Measurements from ENCODE around the gene IGBP1.

Gene IGBP1

DNA sequence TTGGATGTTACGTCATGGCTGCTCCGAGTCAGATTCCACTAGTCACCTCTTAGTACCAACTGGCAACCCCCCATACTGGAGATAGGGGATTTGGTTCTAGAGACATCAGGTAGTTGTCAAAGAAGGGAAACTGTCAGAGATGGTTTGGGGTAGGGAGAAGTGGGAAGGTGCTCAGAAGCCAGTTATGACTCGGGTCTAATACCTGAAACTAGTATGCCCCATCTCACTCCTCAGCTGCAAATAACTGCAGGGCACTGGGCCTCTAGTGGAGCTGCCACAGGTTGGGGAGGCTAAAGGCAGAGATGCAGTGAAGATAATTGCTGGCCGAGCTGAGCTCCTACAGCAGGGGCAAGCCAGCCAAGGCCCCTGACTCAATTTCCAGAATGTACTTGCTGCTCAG lies 41.0 kb upstream of the IGBP1 start:
- TF ChIP-seq TAF1 (IDR thresholded peaks at IDR 0.05; ENCODE audit: low read depth), result no peak
- TF ChIP-seq ZBTB7A (IDR thresholded peaks at IDR 0.05; ENCODE audit: low read depth), result no peak
- TF ChIP-seq TCF12 (IDR thresholded peaks at IDR 0.05; ENCODE audit: low read depth), result no peak
- TF ChIP-seq RAD21 (IDR thresholded peaks at IDR 0.05; ENCODE audit: low read depth), result no peak
- TF ChIP-seq, protein P1, sequence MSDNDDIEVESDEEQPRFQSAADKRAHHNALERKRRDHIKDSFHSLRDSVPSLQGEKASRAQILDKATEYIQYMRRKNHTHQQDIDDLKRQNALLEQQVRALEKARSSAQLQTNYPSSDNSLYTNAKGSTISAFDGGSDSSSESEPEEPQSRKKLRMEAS (IDR thresholded peaks at IDR 0.05), result no peak
- no peak for TF ChIP-seq FOXM1 (IDR thresholded peaks at IDR 0.05; ENCODE audit: borderline replicate concordance, low read depth)
- TF ChIP-seq TEAD4 (IDR thresholded peaks at IDR 0.05), result no peak
- no peak for TF ChIP-seq EGR1 (IDR thresholded peaks at IDR 0.05)
- TF ChIP-seq, protein P2, sequence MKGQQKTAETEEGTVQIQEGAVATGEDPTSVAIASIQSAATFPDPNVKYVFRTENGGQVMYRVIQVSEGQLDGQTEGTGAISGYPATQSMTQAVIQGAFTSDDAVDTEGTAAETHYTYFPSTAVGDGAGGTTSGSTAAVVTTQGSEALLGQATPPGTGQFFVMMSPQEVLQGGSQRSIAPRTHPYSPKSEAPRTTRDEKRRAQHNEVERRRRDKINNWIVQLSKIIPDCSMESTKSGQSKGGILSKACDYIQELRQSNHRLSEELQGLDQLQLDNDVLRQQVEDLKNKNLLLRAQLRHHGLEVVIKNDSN (IDR thresholded peaks at IDR 0.05), result no peak
- TF ChIP-seq EP300 (IDR thresholded peaks at IDR 0.05; ENCODE audit: borderline replicate concordance), result no peak
- no peak for TF ChIP-seq CREB1 (IDR thresholded peaks at IDR 0.05; ENCODE audit: low read depth)
- no peak for TF ChIP-seq NFIC (IDR thresholded peaks at IDR 0.05)

DNA sequence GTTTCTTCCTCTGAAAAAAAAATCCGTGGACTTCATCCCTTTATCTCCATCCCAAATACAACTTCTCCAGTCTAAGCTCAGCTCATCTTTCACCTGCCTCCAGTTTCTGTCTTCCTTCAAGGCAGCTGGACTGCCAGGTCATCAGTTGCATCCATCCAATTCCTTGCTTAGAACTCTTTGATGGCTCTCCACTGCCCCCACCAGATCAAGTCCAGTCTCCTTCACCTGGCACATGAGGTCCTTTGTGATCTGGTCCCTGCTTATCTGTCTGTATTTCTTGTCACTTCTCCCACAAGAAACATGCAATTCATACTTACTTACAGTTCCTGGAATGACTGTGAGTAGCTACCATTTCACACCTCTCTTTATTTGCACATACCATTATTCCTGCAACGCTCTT lies 37.2 kb upstream of the IGBP1 start:
- TF ChIP-seq ZBTB7A (IDR thresholded peaks at IDR 0.05; ENCODE audit: low read depth) (no peak), EGR1 (IDR thresholded peaks at IDR 0.05) (no peak), TAF1 (IDR thresholded peaks at IDR 0.05; ENCODE audit: low read depth) (no peak), FOXM1 (IDR thresholded peaks at IDR 0.05; ENCODE audit: borderline replicate concordance, low read depth) (no peak), RAD21 (IDR thresholded peaks at IDR 0.05; ENCODE audit: low read depth) (peak; percentile 31)
- TF ChIP-seq, protein P3, sequence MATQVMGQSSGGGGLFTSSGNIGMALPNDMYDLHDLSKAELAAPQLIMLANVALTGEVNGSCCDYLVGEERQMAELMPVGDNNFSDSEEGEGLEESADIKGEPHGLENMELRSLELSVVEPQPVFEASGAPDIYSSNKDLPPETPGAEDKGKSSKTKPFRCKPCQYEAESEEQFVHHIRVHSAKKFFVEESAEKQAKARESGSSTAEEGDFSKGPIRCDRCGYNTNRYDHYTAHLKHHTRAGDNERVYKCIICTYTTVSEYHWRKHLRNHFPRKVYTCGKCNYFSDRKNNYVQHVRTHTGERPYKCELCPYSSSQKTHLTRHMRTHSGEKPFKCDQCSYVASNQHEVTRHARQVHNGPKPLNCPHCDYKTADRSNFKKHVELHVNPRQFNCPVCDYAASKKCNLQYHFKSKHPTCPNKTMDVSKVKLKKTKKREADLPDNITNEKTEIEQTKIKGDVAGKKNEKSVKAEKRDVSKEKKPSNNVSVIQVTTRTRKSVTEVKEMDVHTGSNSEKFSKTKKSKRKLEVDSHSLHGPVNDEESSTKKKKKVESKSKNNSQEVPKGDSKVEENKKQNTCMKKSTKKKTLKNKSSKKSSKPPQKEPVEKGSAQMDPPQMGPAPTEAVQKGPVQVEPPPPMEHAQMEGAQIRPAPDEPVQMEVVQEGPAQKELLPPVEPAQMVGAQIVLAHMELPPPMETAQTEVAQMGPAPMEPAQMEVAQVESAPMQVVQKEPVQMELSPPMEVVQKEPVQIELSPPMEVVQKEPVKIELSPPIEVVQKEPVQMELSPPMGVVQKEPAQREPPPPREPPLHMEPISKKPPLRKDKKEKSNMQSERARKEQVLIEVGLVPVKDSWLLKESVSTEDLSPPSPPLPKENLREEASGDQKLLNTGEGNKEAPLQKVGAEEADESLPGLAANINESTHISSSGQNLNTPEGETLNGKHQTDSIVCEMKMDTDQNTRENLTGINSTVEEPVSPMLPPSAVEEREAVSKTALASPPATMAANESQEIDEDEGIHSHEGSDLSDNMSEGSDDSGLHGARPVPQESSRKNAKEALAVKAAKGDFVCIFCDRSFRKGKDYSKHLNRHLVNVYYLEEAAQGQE (IDR thresholded peaks at IDR 0.05; ENCODE audit: low read depth), result no peak

DNA sequence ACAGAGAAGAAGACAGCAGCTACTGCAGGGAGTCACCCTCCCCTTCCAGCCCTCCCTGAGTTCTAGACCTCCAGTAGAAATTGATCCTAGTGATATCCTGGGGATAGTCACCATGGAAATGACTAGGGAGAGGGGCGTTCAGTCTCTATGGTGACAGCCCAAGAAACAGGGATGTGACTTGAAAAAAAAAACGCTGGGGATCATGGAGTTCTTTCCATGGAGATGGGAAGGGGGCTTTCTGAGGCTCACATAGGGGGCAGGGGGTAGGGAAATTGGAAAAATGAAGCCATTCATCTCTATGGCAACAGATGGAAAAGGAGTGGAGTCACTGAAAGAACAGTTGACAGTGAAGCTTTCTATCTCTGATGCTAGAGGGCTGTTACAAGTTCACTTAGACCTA lies 28.0 kb upstream of the IGBP1 start:
- no peak for TF ChIP-seq EP300 (IDR thresholded peaks at IDR 0.05; ENCODE audit: borderline replicate concordance)
- TF ChIP-seq RAD21 (IDR thresholded peaks at IDR 0.05; ENCODE audit: low read depth), result no peak
- no peak for TF ChIP-seq TAF1 (IDR thresholded peaks at IDR 0.05; ENCODE audit: low read depth)

DNA sequence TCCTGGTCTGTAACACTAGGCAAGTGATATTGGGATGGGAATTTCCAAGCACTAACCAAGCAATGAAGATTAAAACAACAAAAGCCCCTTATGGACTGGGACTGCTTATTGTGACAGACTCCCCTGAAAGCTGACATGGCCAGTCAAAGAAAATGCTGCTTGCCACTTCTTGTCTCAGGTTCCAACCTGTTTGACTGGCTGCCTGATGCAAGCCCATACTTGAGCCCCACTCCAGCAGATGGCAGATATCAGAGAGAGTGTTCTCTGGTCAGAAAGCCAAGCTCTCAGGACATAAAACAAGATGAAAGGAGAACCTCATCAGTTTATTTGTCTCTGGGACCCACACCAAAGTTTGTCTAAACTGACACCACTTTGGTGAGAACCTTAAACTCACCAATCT lies 15.5 kb upstream of the IGBP1 start:
- TF ChIP-seq CREB1 (IDR thresholded peaks at IDR 0.05; ENCODE audit: low read depth) (no peak), CEBPB (IDR thresholded peaks at IDR 0.05) (no peak), YY1 (IDR thresholded peaks at IDR 0.05; ENCODE audit: low read depth) (no peak), TEAD4 (IDR thresholded peaks at IDR 0.05) (no peak), TCF12 (IDR thresholded peaks at IDR 0.05; ENCODE audit: low read depth) (no peak), FOXM1 (IDR thresholded peaks at IDR 0.05; ENCODE audit: borderline replicate concordance, low read depth) (no peak), NFIC (IDR thresholded peaks at IDR 0.05) (no peak), TAF1 (IDR thresholded peaks at IDR 0.05; ENCODE audit: low read depth) (no peak), EGR1 (IDR thresholded peaks at IDR 0.05) (no peak), RAD21 (IDR thresholded peaks at IDR 0.05; ENCODE audit: low read depth) (no peak), EP300 (IDR thresholded peaks at IDR 0.05; ENCODE audit: borderline replicate concordance) (no peak), ZBTB7A (IDR thresholded peaks at IDR 0.05; ENCODE audit: low read depth) (no peak)
- TF ChIP-seq, protein P1 (IDR thresholded peaks at IDR 0.05), result no peak
- TF ChIP-seq, protein P3 (IDR thresholded peaks at IDR 0.05; ENCODE audit: low read depth), result no peak
- TF ChIP-seq, protein P2 (IDR thresholded peaks at IDR 0.05), result no peak

DNA sequence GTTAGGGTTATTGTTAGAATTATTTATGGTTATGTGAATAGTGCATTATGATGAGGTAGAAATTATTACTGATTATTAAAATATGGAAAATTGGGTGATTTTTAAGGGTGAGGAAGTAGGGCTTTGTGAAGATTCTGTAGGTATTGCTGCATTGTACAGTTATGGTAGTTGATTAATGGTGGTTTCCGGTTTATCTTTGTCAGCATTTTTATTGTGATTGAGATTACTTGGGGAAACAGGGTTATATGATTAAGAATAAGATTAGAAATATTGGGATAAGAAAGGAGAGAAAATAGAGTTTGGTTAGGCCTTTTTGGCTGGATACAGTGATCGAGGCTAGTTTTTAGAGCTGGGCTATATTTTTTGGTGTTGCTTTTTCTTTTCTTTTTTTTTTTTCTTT lies 8.6 kb upstream of the IGBP1 start:
- TF ChIP-seq TAF1 (IDR thresholded peaks at IDR 0.05; ENCODE audit: low read depth) (no peak), EGR1 (IDR thresholded peaks at IDR 0.05) (no peak), CREB1 (IDR thresholded peaks at IDR 0.05; ENCODE audit: low read depth) (no peak), TEAD4 (IDR thresholded peaks at IDR 0.05) (no peak), NFIC (IDR thresholded peaks at IDR 0.05) (no peak), CEBPB (IDR thresholded peaks at IDR 0.05) (no peak), YY1 (IDR thresholded peaks at IDR 0.05; ENCODE audit: low read depth) (no peak), ZBTB7A (IDR thresholded peaks at IDR 0.05; ENCODE audit: low read depth) (no peak), TCF12 (IDR thresholded peaks at IDR 0.05; ENCODE audit: low read depth) (no peak), EP300 (IDR thresholded peaks at IDR 0.05; ENCODE audit: borderline replicate concordance) (no peak), FOXM1 (IDR thresholded peaks at IDR 0.05; ENCODE audit: borderline replicate concordance, low read depth) (no peak), RAD21 (IDR thresholded peaks at IDR 0.05; ENCODE audit: low read depth) (no peak)
- TF ChIP-seq, protein P1 (IDR thresholded peaks at IDR 0.05), result no peak
- TF ChIP-seq, protein P2 (IDR thresholded peaks at IDR 0.05), result no peak
- TF ChIP-seq, protein P3 (IDR thresholded peaks at IDR 0.05; ENCODE audit: low read depth), result no peak

Data from Ishikawa (cell line).